Fibroblast of lung (primary cell): Measurements from ENCODE around the gene MRPL27. TPM values are rescaled to one million over a fixed set of nuclear protein-coding genes. Genes with fewer than 3 reads are reported as not detected.

Experiments
- DNase-seq, 2 donors: peaks; one replicate each; pipeline versions ENCODE4 v3.0.0 to v3.0.0-alpha.2; 2010; ENCODE audit warnings: low read depth in 2 of 2
- H2AFZ ChIP-seq: 2 replicates; pipeline ENCODE4 v1.5.1; 2012; ENCODE audit warnings: low read length, control low read depth, inconsistent platforms
- H3K27ac ChIP-seq: 2 replicates; pipeline ENCODE4 v1.5.1; 2011; ENCODE audit warnings: low read length, control low read depth; ENCODE audit not compliant: insufficient read depth
- H3K27me3 ChIP-seq: 2 replicates; pipeline ENCODE4 v1.5.1; 2011; ENCODE audit warnings: mild to moderate bottlenecking, low read length; ENCODE audit not compliant: control insufficient read depth, insufficient read depth
- H3K36me3 ChIP-seq: 2 replicates; pipeline ENCODE4 v1.5.1; 2011; ENCODE audit warnings: low read length; ENCODE audit not compliant: control insufficient read depth, insufficient read depth
- H3K4me1 ChIP-seq: 2 replicates; pipeline ENCODE4 v1.5.1; 2011; ENCODE audit warnings: low read length; ENCODE audit not compliant: control insufficient read depth, insufficient read depth; ENCODE audit errors: extremely low read depth
- H3K4me2 ChIP-seq: 2 replicates; pipeline ENCODE4 v1.5.1; 2011; ENCODE audit warnings: low read length, control low read depth; ENCODE audit not compliant: insufficient read depth; ENCODE audit errors: extremely low read depth
- H3K4me3 ChIP-seq, 4 experiments: fragments of 200-600 bp in 1 of 4; sonication (generic) in 1 of 4; replicated peaks in 1 of 4; 2 replicates each; pipeline ENCODE4 v1.5.1; 2011 to 2016; ENCODE audit warnings: low read length in 4 of 4, low read depth in 3 of 4, mild to moderate bottlenecking in 3 of 4, control low read depth in 2 of 4, inconsistent platforms in 1 of 4, mixed read lengths in 1 of 4; ENCODE audit not compliant: insufficient read depth in 1 of 4; ENCODE audit errors: control extremely low read depth in 1 of 4
- H3K79me2 ChIP-seq: 2 replicates; pipeline ENCODE4 v1.5.1; 2012; ENCODE audit warnings: mild to moderate bottlenecking, low read length, inconsistent platforms; ENCODE audit not compliant: control insufficient read depth, insufficient read depth
- H3K9ac ChIP-seq: 2 replicates; pipeline ENCODE4 v1.5.1; 2011; ENCODE audit warnings: mild to moderate bottlenecking, low read length, control low read depth; ENCODE audit not compliant: insufficient read depth
- H3K9me3 ChIP-seq: 2 replicates; pipeline ENCODE4 v1.5.1; 2012; ENCODE audit warnings: low read depth, low read length; ENCODE audit not compliant: control insufficient read depth, insufficient read depth
- H4K20me1 ChIP-seq: 2 replicates; pipeline ENCODE4 v1.5.1; 2011; ENCODE audit warnings: low read length; ENCODE audit not compliant: control insufficient read depth, insufficient read depth; ENCODE audit errors: extremely low read depth
- EZH2 ChIP-seq: IDR thresholded peaks from 2 replicates; pipeline ENCODE4 v1.5.1; 2012; ENCODE audit warnings: low read length, control low read depth, mild to moderate bottlenecking; ENCODE audit errors: missing control alignments
- polyA plus RNA-seq, 2 donors: library from polyadenylated mRNA; depleted of rRNA in 1 of 2; stranded (reverse) in 1 of 2; unstranded in 1 of 2; fragments of >200 nt; gene quantifications; 2 replicates each; pipeline ENCODE4 v1.2.1, GENCODE V29; 2011 to 2012; ENCODE audit warnings: missing spikeins in 1 of 2
- total RNA-seq: library from RNA; depleted of rRNA; stranded (reverse); fragments of >200 nt; gene quantifications from 2 replicates; pipeline ENCODE4 v1.2.1, GENCODE V29; 2014
- TF ChIP-seq, protein P1 (sequence below), 2 donors: IDR thresholded peaks in 1 of 2; conservative IDR thresholded peaks in 1 of 2; 1 replicate in 1 of 2; 2 replicates in 1 of 2; pipeline ENCODE4 v1.5.1; 2011 to 2012; ENCODE audit warnings: low read length in 2 of 2, control low read depth in 1 of 2, inconsistent platforms in 1 of 2, low read depth in 1 of 2, mild to moderate bottlenecking in 1 of 2

MRPL27 gene
- total and polyA plus RNA-seq, 2 donors (not counting 1 experiment from before 2014, with no cell fraction given) = 53.3 to 113 TPM

DNA sequence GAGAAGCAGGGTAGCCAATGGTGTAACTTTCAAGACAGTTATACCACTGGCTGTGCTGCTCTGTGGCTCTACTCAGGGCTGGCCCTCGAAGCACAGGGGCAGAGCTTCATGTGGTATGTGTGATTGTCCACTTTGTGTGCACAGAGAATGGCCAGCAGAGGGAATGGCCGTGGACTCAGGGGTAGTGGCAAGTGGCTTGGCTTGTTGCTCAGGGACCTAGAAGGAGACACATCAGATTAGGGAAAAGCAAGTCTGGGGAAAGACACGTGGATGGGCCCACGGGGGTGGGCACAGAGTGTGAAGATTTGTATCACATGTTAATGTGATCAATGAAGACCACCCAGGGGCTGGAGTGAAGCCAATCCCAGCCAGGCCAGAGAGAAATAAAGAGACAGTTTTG is 47.1 kb downstream of the MRPL27 start:
- no peak overlapping the region for H3K9ac ChIP-seq
- H4K20me1 ChIP-seq = no peaks in the 10 kb centered on the region
- no peak overlapping the region for H2AFZ ChIP-seq
- H3K79me2 ChIP-seq = no peaks in the 10 kb centered on the region
- no peak for TF ChIP-seq EZH2
- TF ChIP-seq, protein P1, sequence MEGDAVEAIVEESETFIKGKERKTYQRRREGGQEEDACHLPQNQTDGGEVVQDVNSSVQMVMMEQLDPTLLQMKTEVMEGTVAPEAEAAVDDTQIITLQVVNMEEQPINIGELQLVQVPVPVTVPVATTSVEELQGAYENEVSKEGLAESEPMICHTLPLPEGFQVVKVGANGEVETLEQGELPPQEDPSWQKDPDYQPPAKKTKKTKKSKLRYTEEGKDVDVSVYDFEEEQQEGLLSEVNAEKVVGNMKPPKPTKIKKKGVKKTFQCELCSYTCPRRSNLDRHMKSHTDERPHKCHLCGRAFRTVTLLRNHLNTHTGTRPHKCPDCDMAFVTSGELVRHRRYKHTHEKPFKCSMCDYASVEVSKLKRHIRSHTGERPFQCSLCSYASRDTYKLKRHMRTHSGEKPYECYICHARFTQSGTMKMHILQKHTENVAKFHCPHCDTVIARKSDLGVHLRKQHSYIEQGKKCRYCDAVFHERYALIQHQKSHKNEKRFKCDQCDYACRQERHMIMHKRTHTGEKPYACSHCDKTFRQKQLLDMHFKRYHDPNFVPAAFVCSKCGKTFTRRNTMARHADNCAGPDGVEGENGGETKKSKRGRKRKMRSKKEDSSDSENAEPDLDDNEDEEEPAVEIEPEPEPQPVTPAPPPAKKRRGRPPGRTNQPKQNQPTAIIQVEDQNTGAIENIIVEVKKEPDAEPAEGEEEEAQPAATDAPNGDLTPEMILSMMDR (conservative IDR thresholded peaks at IDR 0.05 in 1 of 2, IDR thresholded peaks at IDR 0.05 in 1 of 2; ENCODE audit: low read depth in 1 of 2, low read length in 2 of 2) = no peak
- no peak for DNase-seq
- H3K9me3 ChIP-seq = no peaks in the 10 kb centered on the region
- no peak overlapping the region for H3K4me3 ChIP-seq
- no peaks in the 10 kb centered on the region for H3K36me3 ChIP-seq
- no peak overlapping the region for H3K27ac ChIP-seq
- H3K4me1 ChIP-seq = no peaks in the 10 kb centered on the region
- no peak overlapping the region for H3K4me2 ChIP-seq
- no peaks in the 10 kb centered on the region for H3K27me3 ChIP-seq

- no peak overlapping the region for H2AFZ ChIP-seq
- no peak for DNase-seq
- H3K9ac ChIP-seq = no peak overlapping the region
- no peak overlapping the region for H3K4me2 ChIP-seq
- no peaks in the 10 kb centered on the region for H3K79me2 ChIP-seq
- no peaks in the 10 kb centered on the region for H3K9me3 ChIP-seq
- H3K27me3 ChIP-seq = no peaks in the 10 kb centered on the region
- H3K4me3 ChIP-seq = no peak overlapping the region
- TF ChIP-seq, protein P1 (conservative IDR thresholded peaks at IDR 0.05 in 1 of 2, IDR thresholded peaks at IDR 0.05 in 1 of 2; ENCODE audit: low read depth in 1 of 2, low read length in 2 of 2) = no peak
- no peak for TF ChIP-seq EZH2
- H4K20me1 ChIP-seq = no peaks in the 10 kb centered on the region
- H3K27ac ChIP-seq = no peak overlapping the region
- H3K4me1 ChIP-seq = no peaks in the 10 kb centered on the region
- no peaks in the 10 kb centered on the region for H3K36me3 ChIP-seq
Measured at GRCh38 chr17:50323060-50323459, 49.9 kb downstream of the MRPL27 start.

DNA sequence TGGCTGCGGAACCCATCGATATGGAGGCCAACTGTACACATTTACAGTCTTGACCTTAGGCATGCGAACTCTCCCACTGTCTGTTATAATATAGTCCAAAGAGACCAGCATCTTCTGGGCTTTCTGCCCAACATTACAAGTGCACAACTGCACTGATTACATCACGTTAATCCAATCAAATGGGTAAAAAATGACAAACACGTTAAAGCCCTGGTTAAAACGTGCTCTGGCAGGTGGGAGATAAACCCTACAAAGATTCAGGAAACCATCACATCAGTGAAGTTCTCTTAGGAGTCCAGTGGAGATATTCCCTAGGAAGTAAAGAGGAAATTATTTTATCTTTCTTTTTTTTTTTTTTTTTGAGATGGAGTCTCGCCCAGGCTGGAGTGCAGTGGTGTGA is 50.7 kb downstream of the MRPL27 start:
- H3K4me2 ChIP-seq = no peak overlapping the region
- DNase-seq = no peak

More for the DNA sequence above, 50.7 kb downstream of the MRPL27 start:
- H2AFZ ChIP-seq = no peak overlapping the region
- H3K9me3 ChIP-seq = no peaks in the 10 kb centered on the region
- H3K79me2 ChIP-seq = no peaks in the 10 kb centered on the region
- H3K27ac ChIP-seq = no peak overlapping the region
- H3K9ac ChIP-seq = no peak overlapping the region
- TF ChIP-seq EZH2 = no peak
- TF ChIP-seq, protein P1 (conservative IDR thresholded peaks at IDR 0.05 in 1 of 2, IDR thresholded peaks at IDR 0.05 in 1 of 2; ENCODE audit: low read depth in 1 of 2, low read length in 2 of 2) = no peak
- H4K20me1 ChIP-seq = no peaks in the 10 kb centered on the region
- H3K4me1 ChIP-seq = no peaks in the 10 kb centered on the region
- H3K27me3 ChIP-seq = peaks cover 1% of the 10 kb centered on the region
- H3K4me3 ChIP-seq = no peak overlapping the region
- H3K36me3 ChIP-seq = no peaks in the 10 kb centered on the region
